Adrenal gland (tissue), 5 donors: ENCODE measurements around the gene MAN2B2.

Source experiments
- POLR2A ChIP-seq, 2 donors: fragments of 450-650 bp; IDR thresholded peaks; one replicate each; pipeline ENCODE4 v1.6.1; 2017; ENCODE audit warnings: antibody characterized with exemption in 2 of 2, mild to moderate bottlenecking in 2 of 2, moderate library complexity in 1 of 2
- TF ChIP-seq, protein P1 (sequence below), 6 experiments: fragments of 450-650 bp in 4 of 6; fragments of 200-600 bp in 2 of 6; sonication (generic) in 1 of 6; IDR thresholded peaks; 1 replicate in 5 of 6; 2 replicates in 1 of 6; pipeline versions ENCODE4 v1.5.1 to v1.8.0; 2016 to 2021; ENCODE audit warnings: antibody characterized with exemption in 6 of 6, mild to moderate bottlenecking in 2 of 6, moderate library complexity in 1 of 6
- donor health status: DM: no; HTN: no; CAD: no.

GRCh38 chr4:6546681-6547447 lies 28.1 kb upstream of the MAN2B2 start:
- TF ChIP-seq, protein P1, sequence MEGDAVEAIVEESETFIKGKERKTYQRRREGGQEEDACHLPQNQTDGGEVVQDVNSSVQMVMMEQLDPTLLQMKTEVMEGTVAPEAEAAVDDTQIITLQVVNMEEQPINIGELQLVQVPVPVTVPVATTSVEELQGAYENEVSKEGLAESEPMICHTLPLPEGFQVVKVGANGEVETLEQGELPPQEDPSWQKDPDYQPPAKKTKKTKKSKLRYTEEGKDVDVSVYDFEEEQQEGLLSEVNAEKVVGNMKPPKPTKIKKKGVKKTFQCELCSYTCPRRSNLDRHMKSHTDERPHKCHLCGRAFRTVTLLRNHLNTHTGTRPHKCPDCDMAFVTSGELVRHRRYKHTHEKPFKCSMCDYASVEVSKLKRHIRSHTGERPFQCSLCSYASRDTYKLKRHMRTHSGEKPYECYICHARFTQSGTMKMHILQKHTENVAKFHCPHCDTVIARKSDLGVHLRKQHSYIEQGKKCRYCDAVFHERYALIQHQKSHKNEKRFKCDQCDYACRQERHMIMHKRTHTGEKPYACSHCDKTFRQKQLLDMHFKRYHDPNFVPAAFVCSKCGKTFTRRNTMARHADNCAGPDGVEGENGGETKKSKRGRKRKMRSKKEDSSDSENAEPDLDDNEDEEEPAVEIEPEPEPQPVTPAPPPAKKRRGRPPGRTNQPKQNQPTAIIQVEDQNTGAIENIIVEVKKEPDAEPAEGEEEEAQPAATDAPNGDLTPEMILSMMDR (IDR thresholded peaks at IDR 0.05), result peak; percentile 63 to 87 (median 80)
- TF ChIP-seq POLR2A (IDR thresholded peaks at IDR 0.05), result no peak
